Measurements from ENCODE around the gene CIROP.
A peak's percentile ranks its signal among the peaks of the same experiment; 100 is the strongest.

CIROP gene

DNA sequence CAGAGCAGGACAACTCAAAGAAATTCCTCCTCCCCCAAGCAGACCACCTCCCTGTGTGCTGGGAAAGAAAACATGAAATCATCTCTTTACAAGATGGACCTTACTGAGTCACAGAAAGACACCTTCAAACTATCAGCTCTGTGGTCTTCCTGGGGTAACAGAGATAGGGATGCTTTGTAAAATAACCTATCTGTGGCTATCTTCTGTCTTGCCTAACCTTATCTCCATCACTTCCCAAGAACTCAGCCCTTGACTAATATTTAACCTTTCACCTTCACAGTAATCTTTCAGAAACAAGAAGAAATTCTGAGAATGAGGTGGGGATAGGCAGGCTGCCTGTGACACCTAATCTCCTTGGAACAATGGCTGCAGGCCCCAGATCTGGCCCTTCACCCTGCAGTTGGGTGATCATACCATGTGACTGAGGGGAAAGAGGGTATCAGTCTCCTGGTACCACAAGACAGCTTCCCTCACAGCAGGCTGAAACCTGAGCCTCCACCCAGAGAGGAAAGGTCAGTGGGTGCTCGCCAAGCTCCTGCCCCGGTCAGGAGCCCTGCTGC, 41.6 kb upstream of the CIROP start:
- Histone ChIP-seq H3K14ac (ENCODE audit: low read length) (peak overlapping the region; percentile 14), H3K23ac (ENCODE audit: low read depth, low read length, poor library complexity) (no peak overlapping the region), H3K4me1 (ENCODE audit: control insufficient read depth in 2 of 2, insufficient read depth in 1 of 2, low read depth in 1 of 2, low read length in 2 of 2) (peaks cover 0 to 7% of the 10 kb centered on the region in 2 donors), H3K36me3 (replicated peaks in 1 of 2; ENCODE audit: control insufficient read depth in 2 of 2, insufficient read depth in 2 of 2, low read length in 2 of 2) (peaks cover 2 to 12% of the 10 kb centered on the region in 2 donors), H3K27me3 (ENCODE audit: control insufficient read depth in 3 of 3, insufficient read depth in 3 of 3, low read depth in 1 of 3, low read length in 3 of 3) (no peaks in the 10 kb centered on the region), H2BK15ac (ENCODE audit: low read length) (no peak overlapping the region), H3K4me3 (ENCODE audit: low read length in 2 of 2) (no peak overlapping the region), H2BK12ac (ENCODE audit: low read length) (no peak overlapping the region), H3K79me1 (ENCODE audit: low read depth, low read length) (no peaks in the 10 kb centered on the region), H4K91ac (ENCODE audit: low read depth, low read length, poor library complexity) (no peak overlapping the region), H3K4ac (ENCODE audit: low read length) (no peak overlapping the region), H2BK120ac (ENCODE audit: low read depth, low read length) (no peak overlapping the region), H4K8ac (ENCODE audit: low read depth, low read length) (no peak overlapping the region), H3K27ac (replicated peaks; ENCODE audit: low read length) (no peak overlapping the region), H2BK5ac (ENCODE audit: low read length) (no peak overlapping the region), H2AFZ (ENCODE audit: low read length) (no peak overlapping the region), H3K9me3 (replicated peaks in 1 of 2; ENCODE audit: control insufficient read depth in 2 of 2, insufficient read depth in 1 of 2, low read depth in 1 of 2, low read length in 2 of 2) (peaks cover 0 to 5% of the 10 kb centered on the region in 2 donors), H3K4me2 (ENCODE audit: insufficient read depth, low read length, poor library complexity, severe bottlenecking) (no peak overlapping the region), H2AK5ac (ENCODE audit: low read depth, low read length) (no peak overlapping the region), H3K9ac (ENCODE audit: low read depth, low read length, poor library complexity) (no peak overlapping the region), H3K18ac (ENCODE audit: low read length) (no peak overlapping the region)
- no peak for DNase-seq (ENCODE audit: low spot score)
- no CpG with 5 or more reads among the region's 2 CpGs for WGBS, 2 donors (ENCODE audit: extremely low coverage in 2 of 2, insufficient read length in 2 of 2, insufficient replicate concordance in 1 of 2)

DNA sequence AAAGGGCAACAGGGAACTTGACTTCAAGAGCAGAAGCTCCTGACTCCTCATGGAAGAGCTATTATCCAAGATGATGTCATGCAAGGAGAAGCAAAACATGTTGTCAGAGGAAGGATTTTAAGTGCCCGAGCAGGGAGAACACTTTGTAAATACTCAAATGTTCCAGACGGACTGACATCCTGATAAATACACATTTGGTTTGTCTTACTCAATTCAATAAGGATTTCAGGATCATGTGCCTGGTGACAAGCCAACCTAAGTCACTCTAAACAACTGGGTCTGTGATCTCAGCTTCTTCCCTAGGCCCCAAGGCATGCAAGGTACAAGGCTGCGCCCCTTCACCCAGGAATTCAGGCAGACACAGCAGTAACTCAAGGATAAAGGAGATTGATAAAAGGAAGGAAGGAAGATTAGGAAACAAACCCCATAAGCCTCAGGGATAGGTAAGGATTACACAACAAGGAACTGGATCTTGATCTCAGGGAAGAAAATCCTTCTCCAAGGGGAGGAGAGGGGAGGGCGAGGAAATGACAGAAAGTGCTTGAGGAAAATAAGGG, 41.1 kb upstream of the CIROP start:
- Histone ChIP-seq H2BK120ac (ENCODE audit: low read depth, low read length) (no peak overlapping the region), H3K14ac (ENCODE audit: low read length) (no peak overlapping the region), H3K9me3 (replicated peaks in 1 of 2; ENCODE audit: control insufficient read depth in 2 of 2, insufficient read depth in 1 of 2, low read depth in 1 of 2, low read length in 2 of 2) (peaks cover 0 to 5% of the 10 kb centered on the region in 2 donors), H3K4me1 (ENCODE audit: control insufficient read depth in 2 of 2, insufficient read depth in 1 of 2, low read depth in 1 of 2, low read length in 2 of 2) (peaks cover 0 to 7% of the 10 kb centered on the region in 2 donors), H3K36me3 (replicated peaks in 1 of 2; ENCODE audit: control insufficient read depth in 2 of 2, insufficient read depth in 2 of 2, low read length in 2 of 2) (peaks cover 0 to 12% of the 10 kb centered on the region in 2 donors), H3K9ac (ENCODE audit: low read depth, low read length, poor library complexity) (no peak overlapping the region), H3K27me3 (ENCODE audit: control insufficient read depth in 3 of 3, insufficient read depth in 3 of 3, low read depth in 1 of 3, low read length in 3 of 3) (no peaks in the 10 kb centered on the region), H3K23ac (ENCODE audit: low read depth, low read length, poor library complexity) (no peak overlapping the region), H4K91ac (ENCODE audit: low read depth, low read length, poor library complexity) (no peak overlapping the region), H2BK5ac (ENCODE audit: low read length) (no peak overlapping the region), H3K27ac (replicated peaks; ENCODE audit: low read length) (no peak overlapping the region), H3K79me1 (ENCODE audit: low read depth, low read length) (no peaks in the 10 kb centered on the region), H3K4me2 (ENCODE audit: insufficient read depth, low read length, poor library complexity, severe bottlenecking) (no peak overlapping the region), H2AFZ (ENCODE audit: low read length) (no peak overlapping the region), H2AK5ac (ENCODE audit: low read depth, low read length) (no peak overlapping the region), H3K18ac (ENCODE audit: low read length) (no peak overlapping the region), H3K4me3 (ENCODE audit: low read length in 2 of 2) (no peak overlapping the region), H2BK12ac (ENCODE audit: low read length) (no peak overlapping the region), H3K4ac (ENCODE audit: low read length) (no peak overlapping the region), H4K8ac (ENCODE audit: low read depth, low read length) (no peak overlapping the region), H2BK15ac (ENCODE audit: low read length) (no peak overlapping the region)
- DNase-seq (ENCODE audit: low spot score): no peak
- WGBS, 2 donors (ENCODE audit: extremely low coverage in 2 of 2, insufficient read length in 2 of 2, insufficient replicate concordance in 1 of 2): no CpG with 5 or more reads among the region's 4 CpGs

DNA sequence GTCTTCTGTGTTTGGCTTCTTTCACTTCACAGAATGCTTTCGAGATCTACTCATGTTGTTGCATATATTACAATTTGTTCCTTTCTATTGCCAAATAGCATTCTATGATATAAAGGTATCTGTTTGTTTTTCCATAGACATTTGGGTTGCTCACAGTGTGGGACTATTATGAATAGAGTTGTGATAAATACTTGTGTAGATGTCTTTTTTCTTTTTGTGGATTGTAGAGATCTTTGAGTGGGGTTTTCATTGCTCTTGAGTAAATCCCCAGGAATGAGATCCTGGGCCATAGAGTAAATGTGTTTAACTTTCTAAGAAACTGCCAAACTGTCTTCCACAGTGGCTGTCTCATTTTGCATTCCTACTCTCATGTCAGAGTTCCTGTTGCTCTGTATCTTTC, 39.1 kb upstream of the CIROP start:
- Histone ChIP-seq H3K27me3 (ENCODE audit: control insufficient read depth in 3 of 3, insufficient read depth in 3 of 3, low read depth in 1 of 3, low read length in 3 of 3) (no peaks in the 10 kb centered on the region), H3K23ac (ENCODE audit: low read depth, low read length, poor library complexity) (no peak overlapping the region), H3K18ac (ENCODE audit: low read length) (no peak overlapping the region), H3K14ac (ENCODE audit: low read length) (no peak overlapping the region), H3K36me3 (replicated peaks in 1 of 2; ENCODE audit: control insufficient read depth in 2 of 2, insufficient read depth in 2 of 2, low read length in 2 of 2) (peaks cover 0 to 13% of the 10 kb centered on the region in 2 donors), H3K4me3 (ENCODE audit: low read length in 2 of 2) (no peak overlapping the region), H2BK5ac (ENCODE audit: low read length) (no peak overlapping the region), H2BK120ac (ENCODE audit: low read depth, low read length) (no peak overlapping the region), H3K4me1 (ENCODE audit: control insufficient read depth in 2 of 2, insufficient read depth in 1 of 2, low read depth in 1 of 2, low read length in 2 of 2) (peaks cover 0 to 7% of the 10 kb centered on the region in 2 donors), H3K79me1 (ENCODE audit: low read depth, low read length) (no peaks in the 10 kb centered on the region), H3K4me2 (ENCODE audit: insufficient read depth, low read length, poor library complexity, severe bottlenecking) (no peak overlapping the region), H3K4ac (ENCODE audit: low read length) (no peak overlapping the region), H2BK12ac (ENCODE audit: low read length) (no peak overlapping the region), H2AFZ (ENCODE audit: low read length) (no peak overlapping the region), H3K27ac (replicated peaks; ENCODE audit: low read length) (no peak overlapping the region), H3K9me3 (replicated peaks in 1 of 2; ENCODE audit: control insufficient read depth in 2 of 2, insufficient read depth in 1 of 2, low read depth in 1 of 2, low read length in 2 of 2) (peaks cover 0 to 4% of the 10 kb centered on the region in 2 donors), H2BK15ac (ENCODE audit: low read length) (no peak overlapping the region), H4K8ac (ENCODE audit: low read depth, low read length) (no peak overlapping the region), H4K91ac (ENCODE audit: low read depth, low read length, poor library complexity) (no peak overlapping the region), H3K9ac (ENCODE audit: low read depth, low read length, poor library complexity) (no peak overlapping the region), H2AK5ac (ENCODE audit: low read depth, low read length) (no peak overlapping the region)
- whole genome bisulfite sequencing, 2 donors (ENCODE audit: extremely low coverage in 2 of 2, insufficient read length in 2 of 2, insufficient replicate concordance in 1 of 2): no CpG with 5 or more reads among the region's 1 CpG
- no peak for DNase-seq (ENCODE audit: low spot score)

DNA sequence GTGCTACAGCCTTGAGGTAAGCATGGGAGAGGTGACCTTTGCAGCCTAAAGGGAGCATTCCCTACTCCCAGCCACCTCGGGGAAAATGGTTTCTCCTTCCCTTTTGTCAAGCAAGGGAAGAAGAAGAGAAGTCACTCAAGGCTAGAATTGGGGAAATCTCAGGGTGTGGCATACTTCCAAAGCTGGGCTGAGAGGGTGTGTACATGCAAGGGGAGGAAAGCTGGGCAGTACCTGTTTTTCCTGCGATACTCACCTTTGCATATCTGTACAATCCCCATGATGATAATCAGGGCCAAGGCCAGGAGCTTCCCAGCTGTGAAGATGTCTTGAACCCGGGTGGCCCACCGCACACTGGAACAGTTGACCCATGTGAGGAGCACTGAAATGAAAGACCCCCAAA, 38.0 kb upstream of the CIROP start:
- Histone ChIP-seq H2BK15ac (ENCODE audit: low read length) (no peak overlapping the region), H2BK5ac (ENCODE audit: low read length) (no peak overlapping the region), H3K23ac (ENCODE audit: low read depth, low read length, poor library complexity) (no peak overlapping the region), H3K18ac (ENCODE audit: low read length) (no peak overlapping the region), H2AK5ac (ENCODE audit: low read depth, low read length) (no peak overlapping the region), H2AFZ (ENCODE audit: low read length) (no peak overlapping the region), H3K36me3 (replicated peaks in 1 of 2; ENCODE audit: control insufficient read depth in 2 of 2, insufficient read depth in 2 of 2, low read length in 2 of 2) (peaks cover 0 to 19% of the 10 kb centered on the region in 2 donors), H4K91ac (ENCODE audit: low read depth, low read length, poor library complexity) (no peak overlapping the region), H2BK12ac (ENCODE audit: low read length) (no peak overlapping the region), H3K4me1 (ENCODE audit: control insufficient read depth in 2 of 2, insufficient read depth in 1 of 2, low read depth in 1 of 2, low read length in 2 of 2) (peaks cover 0 to 7% of the 10 kb centered on the region in 2 donors), H3K14ac (ENCODE audit: low read length) (no peak overlapping the region), H2BK120ac (ENCODE audit: low read depth, low read length) (no peak overlapping the region), H3K9ac (ENCODE audit: low read depth, low read length, poor library complexity) (no peak overlapping the region), H3K4me2 (ENCODE audit: insufficient read depth, low read length, poor library complexity, severe bottlenecking) (no peak overlapping the region), H4K8ac (ENCODE audit: low read depth, low read length) (no peak overlapping the region), H3K27ac (replicated peaks; ENCODE audit: low read length) (no peak overlapping the region), H3K79me1 (ENCODE audit: low read depth, low read length) (no peaks in the 10 kb centered on the region), H3K4ac (ENCODE audit: low read length) (no peak overlapping the region), H3K4me3 (ENCODE audit: low read length in 2 of 2) (no peak overlapping the region), H3K27me3 (ENCODE audit: control insufficient read depth in 3 of 3, insufficient read depth in 3 of 3, low read depth in 1 of 3, low read length in 3 of 3) (no peaks in the 10 kb centered on the region), H3K9me3 (replicated peaks in 1 of 2; ENCODE audit: control insufficient read depth in 2 of 2, insufficient read depth in 1 of 2, low read depth in 1 of 2, low read length in 2 of 2) (peaks cover 0 to 2% of the 10 kb centered on the region in 2 donors)
- no CpG with 5 or more reads among the region's 4 CpGs for WGBS, 2 donors (ENCODE audit: extremely low coverage in 2 of 2, insufficient read length in 2 of 2, insufficient replicate concordance in 1 of 2)
- DNase-seq (ENCODE audit: low spot score): no peak
